Measurements from ENCODE around the gene EP400.

EP400 gene

DNA sequence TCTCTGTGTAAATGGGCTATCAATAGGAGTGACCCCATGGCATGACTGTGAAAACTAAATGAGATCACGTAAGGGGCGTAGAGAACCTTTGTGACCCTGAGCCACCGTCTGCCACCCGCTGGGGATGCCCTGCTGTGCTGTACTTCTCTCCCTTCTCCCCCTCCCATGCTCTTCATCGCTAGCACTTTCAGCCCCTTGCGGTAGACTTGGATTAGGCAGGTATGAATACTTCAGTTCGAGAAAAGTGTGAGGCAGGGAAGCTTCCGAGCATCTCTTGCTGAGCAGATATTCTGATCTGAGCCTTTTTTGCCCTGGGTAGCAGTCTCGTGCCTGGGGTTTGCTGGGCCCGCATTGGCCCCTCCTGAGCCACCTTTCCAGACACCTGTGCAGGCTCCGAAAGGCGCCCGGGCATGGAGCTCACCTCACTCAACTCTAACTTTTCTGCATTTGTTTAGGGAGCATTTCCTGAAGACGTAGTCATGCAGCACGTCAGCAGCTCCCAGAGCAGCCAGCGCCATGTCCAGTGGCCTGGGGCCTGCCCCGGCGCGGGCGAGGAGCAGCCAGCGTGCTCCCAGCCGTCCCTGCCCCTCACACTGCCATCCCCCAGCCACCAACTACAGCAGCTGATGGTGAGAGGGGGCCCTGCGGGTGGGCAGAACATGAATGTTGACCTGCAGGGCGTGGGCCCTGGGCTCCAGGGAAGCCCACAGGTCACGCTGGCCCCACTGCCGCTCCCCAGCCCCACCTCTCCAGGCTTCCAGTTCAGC, 154.0 kb downstream of the EP400 start:
- Histone ChIP-seq H3K27me3 (ENCODE audit: insufficient read depth, low read length) (no peaks in the 10 kb centered on the region), H3K4me2 (ENCODE audit: low read length) (no peak overlapping the region), H3K36me3 (ENCODE audit: insufficient read depth, low read length) (peaks cover 33% of the 10 kb centered on the region), H3K4me3 (ENCODE audit: low read depth, low read length, poor library complexity, severe bottlenecking) (no peak overlapping the region), H2AFZ (ENCODE audit: low read length) (no peak overlapping the region), H3K9me3 (ENCODE audit: low read length) (no peaks in the 10 kb centered on the region), H3K27ac (ENCODE audit: low read depth, low read length, poor library complexity, severe bottlenecking) (no peak overlapping the region), H3F3A (ENCODE audit: insufficient read depth, low read length) (no peaks in the 10 kb centered on the region), H3K9ac (ENCODE audit: low read length) (no peak overlapping the region), H3K9me2 (ENCODE audit: low read depth, low read length) (no peaks in the 10 kb centered on the region), H4K20me1 (ENCODE audit: insufficient read depth, low read length) (no peaks in the 10 kb centered on the region), H3K79me2 (ENCODE audit: insufficient read depth, low read length) (no peaks in the 10 kb centered on the region; the same call in 1 of the 2 replicates), H3K4me1 (ENCODE audit: insufficient read depth, low read length, severe bottlenecking) (no peaks in the 10 kb centered on the region)
- TF ChIP-seq, protein P1, sequence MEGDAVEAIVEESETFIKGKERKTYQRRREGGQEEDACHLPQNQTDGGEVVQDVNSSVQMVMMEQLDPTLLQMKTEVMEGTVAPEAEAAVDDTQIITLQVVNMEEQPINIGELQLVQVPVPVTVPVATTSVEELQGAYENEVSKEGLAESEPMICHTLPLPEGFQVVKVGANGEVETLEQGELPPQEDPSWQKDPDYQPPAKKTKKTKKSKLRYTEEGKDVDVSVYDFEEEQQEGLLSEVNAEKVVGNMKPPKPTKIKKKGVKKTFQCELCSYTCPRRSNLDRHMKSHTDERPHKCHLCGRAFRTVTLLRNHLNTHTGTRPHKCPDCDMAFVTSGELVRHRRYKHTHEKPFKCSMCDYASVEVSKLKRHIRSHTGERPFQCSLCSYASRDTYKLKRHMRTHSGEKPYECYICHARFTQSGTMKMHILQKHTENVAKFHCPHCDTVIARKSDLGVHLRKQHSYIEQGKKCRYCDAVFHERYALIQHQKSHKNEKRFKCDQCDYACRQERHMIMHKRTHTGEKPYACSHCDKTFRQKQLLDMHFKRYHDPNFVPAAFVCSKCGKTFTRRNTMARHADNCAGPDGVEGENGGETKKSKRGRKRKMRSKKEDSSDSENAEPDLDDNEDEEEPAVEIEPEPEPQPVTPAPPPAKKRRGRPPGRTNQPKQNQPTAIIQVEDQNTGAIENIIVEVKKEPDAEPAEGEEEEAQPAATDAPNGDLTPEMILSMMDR (IDR thresholded peaks at IDR 0.05; ENCODE audit: low read length): no peak
- TF ChIP-seq EZH2 (IDR thresholded peaks at IDR 0.05; ENCODE audit: borderline replicate concordance, low read length): no peak

GRCh38 chr12:132105467-132105866, 155.7 kb downstream of the EP400 start:
- H2AFZ ChIP-seq (ENCODE audit: low read length): no peak overlapping the region
- no peak overlapping the region for H3K27ac ChIP-seq (ENCODE audit: low read depth, low read length, poor library complexity, severe bottlenecking)
- no peak overlapping the region for H3K4me3 ChIP-seq (ENCODE audit: low read depth, low read length, poor library complexity, severe bottlenecking)
- no peaks in the 10 kb centered on the region for H4K20me1 ChIP-seq (ENCODE audit: insufficient read depth, low read length)
- no peaks in the 10 kb centered on the region; the same call in 1 of the 2 replicates for H3K79me2 ChIP-seq (ENCODE audit: insufficient read depth, low read length)
- H3K9me3 ChIP-seq (ENCODE audit: low read length): no peaks in the 10 kb centered on the region
- no peaks in the 10 kb centered on the region for H3K9me2 ChIP-seq (ENCODE audit: low read depth, low read length)
- H3K4me1 ChIP-seq (ENCODE audit: insufficient read depth, low read length, severe bottlenecking): no peaks in the 10 kb centered on the region
- no peaks in the 10 kb centered on the region for H3K27me3 ChIP-seq (ENCODE audit: insufficient read depth, low read length)
- no peak overlapping the region for H3K4me2 ChIP-seq (ENCODE audit: low read length)
- H3K36me3 ChIP-seq (ENCODE audit: insufficient read depth, low read length): peaks cover 45% of the 10 kb centered on the region
- no peak overlapping the region for H3K9ac ChIP-seq (ENCODE audit: low read length)
- H3F3A ChIP-seq (ENCODE audit: insufficient read depth, low read length): no peaks in the 10 kb centered on the region
- TF ChIP-seq, protein P1 (IDR thresholded peaks at IDR 0.05; ENCODE audit: low read length): no peak
- TF ChIP-seq EZH2 (IDR thresholded peaks at IDR 0.05; ENCODE audit: borderline replicate concordance, low read length): no peak

GRCh38 chr12:132106921-132107320, 157.2 kb downstream of the EP400 start:
- no peak for TF ChIP-seq EZH2 (IDR thresholded peaks at IDR 0.05; ENCODE audit: borderline replicate concordance, low read length)
- TF ChIP-seq, protein P1 (IDR thresholded peaks at IDR 0.05; ENCODE audit: low read length): no peak
- no peak overlapping the region for H2AFZ ChIP-seq (ENCODE audit: low read length)
- peaks cover 58% of the 10 kb centered on the region for H3K36me3 ChIP-seq (ENCODE audit: insufficient read depth, low read length)
- H3K27ac ChIP-seq (ENCODE audit: low read depth, low read length, poor library complexity, severe bottlenecking): no peak overlapping the region
- H3K79me2 ChIP-seq (ENCODE audit: insufficient read depth, low read length): no peaks in the 10 kb centered on the region; the same call in 1 of the 2 replicates
- no peak overlapping the region for H3K4me3 ChIP-seq (ENCODE audit: low read depth, low read length, poor library complexity, severe bottlenecking)
- H3K4me2 ChIP-seq (ENCODE audit: low read length): no peak overlapping the region
- no peak overlapping the region for H3K9ac ChIP-seq (ENCODE audit: low read length)
- H3K9me2 ChIP-seq (ENCODE audit: low read depth, low read length): no peaks in the 10 kb centered on the region
- no peaks in the 10 kb centered on the region for H3K27me3 ChIP-seq (ENCODE audit: insufficient read depth, low read length)
- no peaks in the 10 kb centered on the region for H3K4me1 ChIP-seq (ENCODE audit: insufficient read depth, low read length, severe bottlenecking)
- H3F3A ChIP-seq (ENCODE audit: insufficient read depth, low read length): no peaks in the 10 kb centered on the region
- H4K20me1 ChIP-seq (ENCODE audit: insufficient read depth, low read length): no peaks in the 10 kb centered on the region
- H3K9me3 ChIP-seq (ENCODE audit: low read length): no peaks in the 10 kb centered on the region
